ENCODE results near the gene PAPPA2.

The PAPPA2 gene

DNA sequence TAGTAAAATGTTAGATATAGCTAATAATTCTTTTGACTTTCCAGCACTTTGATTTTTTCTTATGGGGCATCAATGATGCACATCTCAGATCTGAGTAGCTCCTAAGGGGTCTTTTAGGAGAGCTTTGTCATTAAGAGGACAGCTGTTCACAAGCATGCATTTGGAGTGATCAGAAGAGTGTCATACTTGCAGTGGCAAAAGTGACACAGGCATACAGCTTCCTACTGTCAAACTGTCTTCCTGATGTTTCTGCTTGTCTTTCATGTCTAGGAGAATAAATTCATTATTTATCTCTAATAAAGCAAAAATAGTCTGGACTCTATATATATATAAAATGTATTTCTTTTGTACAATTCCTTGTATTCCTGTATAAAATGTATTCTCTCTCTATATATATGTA lies 273.0 kb downstream of the PAPPA2 start:
- Histone ChIP-seq H3K27me3 (ENCODE audit: control insufficient read depth, insufficient read depth, low read length) (no peaks in the 10 kb centered on the region), H3K9ac (no peak overlapping the region), H3K36me3 (ENCODE audit: control insufficient read depth, insufficient read depth, low read length) (no peaks in the 10 kb centered on the region), H3K9me3 (ENCODE audit: control insufficient read depth, low read length) (no peaks in the 10 kb centered on the region), H3K4me1 (no peaks in the 10 kb centered on the region), H3K4me3 (ENCODE audit: low read depth, low read length) (no peak overlapping the region), H3K4me2 (ENCODE audit: low read length) (no peak overlapping the region), H3K27ac (no peak overlapping the region), H3K79me2 (no peaks in the 10 kb centered on the region), H2AFZ (no peak overlapping the region)
- TF ChIP-seq, protein P1, sequence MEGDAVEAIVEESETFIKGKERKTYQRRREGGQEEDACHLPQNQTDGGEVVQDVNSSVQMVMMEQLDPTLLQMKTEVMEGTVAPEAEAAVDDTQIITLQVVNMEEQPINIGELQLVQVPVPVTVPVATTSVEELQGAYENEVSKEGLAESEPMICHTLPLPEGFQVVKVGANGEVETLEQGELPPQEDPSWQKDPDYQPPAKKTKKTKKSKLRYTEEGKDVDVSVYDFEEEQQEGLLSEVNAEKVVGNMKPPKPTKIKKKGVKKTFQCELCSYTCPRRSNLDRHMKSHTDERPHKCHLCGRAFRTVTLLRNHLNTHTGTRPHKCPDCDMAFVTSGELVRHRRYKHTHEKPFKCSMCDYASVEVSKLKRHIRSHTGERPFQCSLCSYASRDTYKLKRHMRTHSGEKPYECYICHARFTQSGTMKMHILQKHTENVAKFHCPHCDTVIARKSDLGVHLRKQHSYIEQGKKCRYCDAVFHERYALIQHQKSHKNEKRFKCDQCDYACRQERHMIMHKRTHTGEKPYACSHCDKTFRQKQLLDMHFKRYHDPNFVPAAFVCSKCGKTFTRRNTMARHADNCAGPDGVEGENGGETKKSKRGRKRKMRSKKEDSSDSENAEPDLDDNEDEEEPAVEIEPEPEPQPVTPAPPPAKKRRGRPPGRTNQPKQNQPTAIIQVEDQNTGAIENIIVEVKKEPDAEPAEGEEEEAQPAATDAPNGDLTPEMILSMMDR (IDR thresholded peaks at IDR 0.05), result no peak

DNA sequence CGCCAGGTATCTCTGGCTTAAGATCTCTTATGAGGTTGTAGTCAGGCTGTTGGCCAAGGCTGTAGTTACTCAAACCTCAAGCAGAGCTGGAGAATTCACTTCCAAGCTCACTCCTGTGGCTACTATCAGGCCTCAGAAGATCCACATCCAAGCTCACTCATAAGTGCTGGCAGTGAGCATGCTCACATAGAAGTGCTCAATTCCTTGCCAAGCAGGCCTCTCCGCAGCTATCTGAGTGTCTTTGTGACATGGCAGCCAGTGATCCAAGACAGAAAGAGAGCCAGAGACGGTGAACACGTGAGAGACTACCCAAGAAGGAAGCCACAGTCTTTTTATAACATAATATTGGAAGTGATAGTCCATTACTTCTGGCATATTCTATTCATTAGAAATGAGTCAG lies 278.2 kb downstream of the PAPPA2 start:
- Histone ChIP-seq H3K9ac (no peak overlapping the region), H3K4me2 (ENCODE audit: low read length) (no peak overlapping the region), H2AFZ (no peak overlapping the region), H3K36me3 (ENCODE audit: control insufficient read depth, insufficient read depth, low read length) (no peaks in the 10 kb centered on the region), H3K9me3 (ENCODE audit: control insufficient read depth, low read length) (no peaks in the 10 kb centered on the region), H3K79me2 (no peaks in the 10 kb centered on the region), H3K4me1 (no peaks in the 10 kb centered on the region), H3K27ac (no peak overlapping the region), H3K4me3 (ENCODE audit: low read depth, low read length) (no peak overlapping the region), H3K27me3 (ENCODE audit: control insufficient read depth, insufficient read depth, low read length) (no peaks in the 10 kb centered on the region)
- TF ChIP-seq, protein P1 (IDR thresholded peaks at IDR 0.05), result no peak

DNA sequence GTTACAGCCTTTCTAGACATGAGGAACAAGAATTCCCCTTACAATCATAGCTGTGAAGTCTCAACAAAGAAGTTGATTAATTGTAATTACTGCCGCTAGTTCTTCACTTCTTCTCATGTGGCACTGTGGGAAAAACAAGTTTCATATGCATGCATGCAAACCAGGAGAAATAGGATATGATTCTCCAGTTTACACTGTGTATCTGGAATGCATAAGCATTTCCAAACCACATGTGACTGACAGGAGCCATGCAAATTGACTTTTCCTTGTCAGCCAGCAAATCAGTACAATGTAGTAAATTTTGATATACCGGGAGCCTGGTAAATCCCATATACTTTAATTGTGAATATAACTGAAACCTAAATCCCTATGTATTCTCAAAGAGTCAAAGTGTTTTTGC lies 279.3 kb downstream of the PAPPA2 start:
- Histone ChIP-seq H3K4me1 (no peaks in the 10 kb centered on the region), H3K9me3 (ENCODE audit: control insufficient read depth, low read length) (no peaks in the 10 kb centered on the region), H3K27me3 (ENCODE audit: control insufficient read depth, insufficient read depth, low read length) (no peaks in the 10 kb centered on the region), H3K4me2 (ENCODE audit: low read length) (no peak overlapping the region), H2AFZ (no peak overlapping the region), H3K36me3 (ENCODE audit: control insufficient read depth, insufficient read depth, low read length) (no peaks in the 10 kb centered on the region), H3K27ac (no peak overlapping the region), H3K9ac (no peak overlapping the region), H3K4me3 (ENCODE audit: low read depth, low read length) (no peak overlapping the region), H3K79me2 (no peaks in the 10 kb centered on the region)
- TF ChIP-seq, protein P1 (IDR thresholded peaks at IDR 0.05), result no peak

DNA sequence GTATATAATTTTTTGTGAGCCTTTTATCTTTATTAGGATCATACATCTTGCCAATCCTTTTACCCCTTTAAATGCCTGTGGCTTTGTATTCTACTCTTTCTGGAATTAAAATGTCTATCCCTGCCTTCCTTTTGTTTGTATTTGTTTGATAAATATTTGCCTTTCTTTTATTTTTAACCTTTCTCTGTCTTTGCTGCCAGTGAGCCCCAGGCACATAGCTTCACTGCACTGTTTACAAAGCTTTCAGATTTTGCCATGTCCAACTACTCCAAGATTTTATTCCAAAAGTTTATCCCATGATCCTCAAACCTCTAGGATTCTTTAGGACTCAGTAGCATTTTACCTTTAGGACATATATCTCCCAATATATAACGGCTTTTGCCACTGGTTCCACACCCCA lies 281.2 kb downstream of the PAPPA2 start:
- Histone ChIP-seq H3K79me2 (no peaks in the 10 kb centered on the region), H3K27me3 (ENCODE audit: control insufficient read depth, insufficient read depth, low read length) (no peaks in the 10 kb centered on the region), H3K4me2 (ENCODE audit: low read length) (no peak overlapping the region), H3K36me3 (ENCODE audit: control insufficient read depth, insufficient read depth, low read length) (no peaks in the 10 kb centered on the region), H3K4me3 (ENCODE audit: low read depth, low read length) (no peak overlapping the region), H3K9ac (no peak overlapping the region), H2AFZ (no peak overlapping the region), H3K27ac (no peak overlapping the region), H3K4me1 (no peaks in the 10 kb centered on the region), H3K9me3 (ENCODE audit: control insufficient read depth, low read length) (no peaks in the 10 kb centered on the region)
- TF ChIP-seq, protein P1 (IDR thresholded peaks at IDR 0.05), result no peak

DNA sequence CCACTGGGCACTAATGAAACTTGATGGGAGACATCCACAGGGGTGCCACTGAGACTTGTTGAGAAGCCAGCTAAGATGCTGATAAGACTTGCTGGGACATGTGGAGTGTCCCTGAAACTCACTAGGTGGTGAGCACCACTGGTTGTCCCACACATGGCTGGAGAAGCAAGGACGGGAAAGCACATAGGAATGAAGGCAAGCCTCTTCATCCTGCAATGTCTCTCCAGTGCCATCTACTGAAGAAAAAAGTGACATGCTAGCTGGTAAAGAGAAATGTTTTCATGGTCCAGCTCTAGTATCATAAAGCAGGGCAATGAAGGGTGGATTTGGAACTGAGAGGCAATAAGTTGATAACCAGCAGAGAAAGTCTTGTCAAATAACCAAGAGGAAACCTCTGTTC lies 283.0 kb downstream of the PAPPA2 start:
- no peaks in the 10 kb centered on the region for H3K9me3 ChIP-seq (ENCODE audit: control insufficient read depth, low read length)
- H3K4me2 ChIP-seq (ENCODE audit: low read length), result no peak overlapping the region
- H3K4me1 ChIP-seq, result no peaks in the 10 kb centered on the region
- no peak overlapping the region for H3K4me3 ChIP-seq (ENCODE audit: low read depth, low read length)
- no peak overlapping the region for H3K27ac ChIP-seq
- TF ChIP-seq, protein P1 (IDR thresholded peaks at IDR 0.05), result no peak
- H3K27me3 ChIP-seq (ENCODE audit: control insufficient read depth, insufficient read depth, low read length), result no peaks in the 10 kb centered on the region
- H2AFZ ChIP-seq, result no peak overlapping the region
- no peaks in the 10 kb centered on the region for H3K36me3 ChIP-seq (ENCODE audit: control insufficient read depth, insufficient read depth, low read length)
- no peaks in the 10 kb centered on the region for H3K79me2 ChIP-seq
- H3K9ac ChIP-seq, result no peak overlapping the region
